ENCODE measurements around the gene MRPL27. TPM values are rescaled to one million over a fixed set of nuclear protein-coding genes. Genes with fewer than 3 reads are reported as not detected.

Gene MRPL27
- total and polyA plus RNA-seq, 2 of the 4 experiments (the other 2 are of a cell fraction): 176 to 202 TPM

DNA sequence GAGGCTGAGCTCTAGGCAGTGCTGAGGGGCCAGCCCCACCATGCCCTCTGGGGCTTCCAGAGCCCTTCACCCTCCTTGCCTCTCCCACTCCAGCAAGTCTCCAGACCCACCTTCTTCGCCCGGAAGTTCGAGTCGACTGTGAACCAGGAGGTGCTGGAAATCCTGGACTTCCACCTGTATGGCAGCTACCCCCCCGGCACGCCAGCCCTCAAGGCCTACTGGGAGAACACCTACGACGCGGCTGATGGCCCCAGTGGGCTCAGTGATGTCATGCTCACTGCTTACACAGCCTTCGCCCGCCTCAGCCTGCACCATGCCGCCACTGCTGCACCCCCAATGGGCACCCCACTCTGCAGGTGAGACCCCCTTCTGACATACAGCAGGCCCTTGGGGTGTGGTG lies 16.6 kb downstream of the MRPL27 start:
- no peak for TF ChIP-seq RAD21 (IDR thresholded peaks at IDR 0.05; ENCODE audit: low read length)
- TF ChIP-seq POLR2A (IDR thresholded peaks at IDR 0.05; ENCODE audit: low read depth, low read length): no peak
- TF ChIP-seq RCOR1 (IDR thresholded peaks at IDR 0.05; ENCODE audit: insufficient replicate concordance, low read length): no peak
- TF ChIP-seq CTCF (conservative IDR thresholded peaks at IDR 0.05; ENCODE audit: low read depth, low read length): no peak
- no peak for TF ChIP-seq CHD1 (IDR thresholded peaks at IDR 0.05; ENCODE audit: low read depth, low read length)
- TF ChIP-seq ELK1 (IDR thresholded peaks at IDR 0.05; ENCODE audit: borderline replicate concordance, low read depth, low read length): no peak
- TF ChIP-seq SMC3 (IDR thresholded peaks at IDR 0.05; ENCODE audit: low read depth, low read length): no peak
- no peak for TF ChIP-seq FOS (IDR thresholded peaks at IDR 0.05; ENCODE audit: low read depth, low read length)
- no peak for TF ChIP-seq MAFK (IDR thresholded peaks at IDR 0.05; ENCODE audit: low read depth, low read length)
- TF ChIP-seq BHLHE40 (IDR thresholded peaks at IDR 0.05; ENCODE audit: low read depth, low read length): no peak
- no peak for TF ChIP-seq MXI1 (IDR thresholded peaks at IDR 0.05; ENCODE audit: borderline replicate concordance, low read depth, low read length)
- TF ChIP-seq CEBPB (IDR thresholded peaks at IDR 0.05; ENCODE audit: low read depth, low read length): no peak
- TF ChIP-seq NFE2L2 (IDR thresholded peaks at IDR 0.05; ENCODE audit: low read depth, low read length): no peak
- TF ChIP-seq, protein P1, sequence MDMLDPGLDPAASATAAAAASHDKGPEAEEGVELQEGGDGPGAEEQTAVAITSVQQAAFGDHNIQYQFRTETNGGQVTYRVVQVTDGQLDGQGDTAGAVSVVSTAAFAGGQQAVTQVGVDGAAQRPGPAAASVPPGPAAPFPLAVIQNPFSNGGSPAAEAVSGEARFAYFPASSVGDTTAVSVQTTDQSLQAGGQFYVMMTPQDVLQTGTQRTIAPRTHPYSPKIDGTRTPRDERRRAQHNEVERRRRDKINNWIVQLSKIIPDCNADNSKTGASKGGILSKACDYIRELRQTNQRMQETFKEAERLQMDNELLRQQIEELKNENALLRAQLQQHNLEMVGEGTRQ (IDR thresholded peaks at IDR 0.05; ENCODE audit: low read depth, low read length): no peak
- no peak for TF ChIP-seq MAZ (IDR thresholded peaks at IDR 0.05; ENCODE audit: borderline replicate concordance, low read depth, low read length)
- TF ChIP-seq RFX5 (IDR thresholded peaks at IDR 0.05; ENCODE audit: low read depth, low read length): no peak
- H3K9me1 ChIP-seq (ENCODE audit: insufficient read depth, low read length): peaks cover 8% of the 10 kb centered on the region; the same call in 1 of the 2 replicates
- no TSS peak for BruUV-seq (replicated peaks)
- ChIA-PET CTCF (no interaction called here), POLR2A (ENCODE audit: unreplicated experiment) (no interaction called here)
- intact Hi-C loops (cut with micrococcal nuclease) (no loop called here), dilution Hi-C loops (cut with HindIII; ENCODE audit: low sequenced_read_pairs, unreplicated experiment) (no loop called here), in situ Hi-C loops (cut with MboI; ENCODE audit: low sequenced_read_pairs) (no loop called here)
- H2BK120ac ChIP-seq (ENCODE audit: low read depth, low read length): no peak overlapping the region
- peaks cover 3 to 21% of the 10 kb centered on the region in 2 experiments; a peak in 2 of 4 replicates for H3K79me1 ChIP-seq (ENCODE audit: low read depth in 1 of 2, low read length in 2 of 2)
- H3K27ac ChIP-seq (ENCODE audit: insufficient read depth, low read length): no peak overlapping the region
- 97% methylated on average over 5 of the region's 12 CpGs; no CpG with 5 or more reads in 1 of the 2 experiments for WGBS, 2 experiments (ENCODE audit: extremely low coverage in 2 of 2, insufficient read length in 1 of 2)
- no peak overlapping the region for H3K4ac ChIP-seq (ENCODE audit: low read depth, low read length)
- H3K14ac ChIP-seq (replicated peaks; ENCODE audit: low read depth, low read length): no peak overlapping the region
- H2BK15ac ChIP-seq (ENCODE audit: low read depth, low read length): no peak overlapping the region
- no peak overlapping the region for H3K4me2 ChIP-seq (ENCODE audit: low read depth, low read length)
- H4K20me1 ChIP-seq (ENCODE audit: insufficient read depth, low read length): peaks cover 13% of the 10 kb centered on the region
- no peaks in the 10 kb centered on the region for H3K27me3 ChIP-seq (ENCODE audit: control insufficient read depth, insufficient read depth, low read length)
- H3K4me1 ChIP-seq (ENCODE audit: control insufficient read depth, insufficient read depth, low read length): no peaks in the 10 kb centered on the region
- H4K91ac ChIP-seq (ENCODE audit: insufficient read depth, low read depth, low read length): no peak overlapping the region
- H3K56ac ChIP-seq (ENCODE audit: extremely low read depth, insufficient read depth, low read length): no peak overlapping the region
- H2AK5ac ChIP-seq (ENCODE audit: low read depth, low read length): no peak overlapping the region
- no peak overlapping the region for H3K9ac ChIP-seq (ENCODE audit: low read depth, low read length)
- no peak overlapping the region for H2BK20ac ChIP-seq (ENCODE audit: low read depth, low read length)
- DNase-seq: no peak
- H2AK9ac ChIP-seq (replicated peaks; ENCODE audit: low read depth, low read length, poor library complexity): no peak overlapping the region
- H3K23ac ChIP-seq (ENCODE audit: low read depth, low read length): no peak overlapping the region
- no peak overlapping the region for H4K5ac ChIP-seq (ENCODE audit: low read depth, low read length)
- no peak overlapping the region for H2AFZ ChIP-seq (replicated peaks; ENCODE audit: low read length, poor library complexity)
- no peak overlapping the region for H3K4me3 ChIP-seq (ENCODE audit: insufficient read depth, low read depth, low read length)
- no peak overlapping the region for H2BK5ac ChIP-seq (ENCODE audit: low read depth, low read length, poor library complexity, severe bottlenecking)
- peaks cover 69% of the 10 kb centered on the region for H3K36me3 ChIP-seq (ENCODE audit: control insufficient read depth, insufficient read depth, low read length)
- H4K8ac ChIP-seq (ENCODE audit: low read depth in 2 of 2, low read length in 2 of 2): no peak overlapping the region
- H3K9me3 ChIP-seq (ENCODE audit: control insufficient read depth, insufficient read depth, low read length): no peaks in the 10 kb centered on the region
- no peak overlapping the region for H3K18ac ChIP-seq (ENCODE audit: low read depth, low read length)
- ATAC-seq (ENCODE audit: low read depth): no peak
